WTC11 (cell line): Measurements from ENCODE around the gene ARHGAP19. TPM values are rescaled to one million over a fixed set of nuclear protein-coding genes. Genes with fewer than 3 reads are reported as not detected.

Experiments
- ATAC-seq: fragments of 200-7000 bp; cut with Tn5 transposase; 2 replicates; pipeline ENCODE4 v1.10.0; 2021; ENCODE audit warnings: mild to moderate bottlenecking, moderate library complexity
- CTCF ChIA-PET: fragments of 300-600 bp; sonication (Branson Sonifier 250); formaldehyde crosslinking; loops from one replicate; lab custom pipeline; 2021; ENCODE audit warnings: antibody characterized with exemption; lab: Charles Lee
- POLR2A ChIA-PET: fragments of 350-600 bp; sonication (Branson Sonifier 250); formaldehyde crosslinking; loops from one replicate; lab custom pipeline; 2021; ENCODE audit warnings: antibody characterized with exemption; lab: Charles Lee
- DNase-seq: peaks from one replicate; pipeline ENCODE4 v3.0.0; 2021; ENCODE audit warnings: low spot score
- H3K27ac Mint-ChIP-seq: 2 replicates; pipeline ENCODE4 v1.8.0; 2021; ENCODE audit warnings: mixed read lengths
- H3K27me3 Mint-ChIP-seq: 2 replicates; pipeline ENCODE4 v1.8.0; 2021; ENCODE audit warnings: low read depth, mild to moderate bottlenecking, moderate library complexity, mixed read lengths
- H3K36me3 Mint-ChIP-seq: 2 replicates; pipeline ENCODE4 v1.8.0; 2021; ENCODE audit warnings: mixed read lengths
- H3K4me1 Mint-ChIP-seq: 2 replicates; pipeline ENCODE4 v1.8.0; 2022; ENCODE audit warnings: mixed read lengths
- H3K4me3 Mint-ChIP-seq: 2 replicates; pipeline ENCODE4 v1.8.0; 2021; ENCODE audit warnings: mild to moderate bottlenecking, moderate library complexity, mixed read lengths
- H3K9me3 Mint-ChIP-seq: 2 replicates; pipeline ENCODE4 v1.8.0; 2021; ENCODE audit warnings: mixed read lengths
- ATF1 ChIP-seq: sonication (generic); formaldehyde crosslinking; IDR thresholded peaks from 2 replicates; pipeline ENCODE4 v1.8.1; 2023; ENCODE audit warnings: mild to moderate bottlenecking, moderate library complexity, missing genetic modification reagents
- ELF4 ChIP-seq: sonication (generic); formaldehyde crosslinking; IDR thresholded peaks from 2 replicates; pipeline ENCODE4 v1.8.1; 2022; ENCODE audit warnings: low read depth, mild to moderate bottlenecking, moderate library complexity, missing genetic modification reagents
- EMX1 ChIP-seq: fragments of 250-450 bp; sonication (Bioruptor Pico); IDR thresholded peaks from 2 replicates; pipeline ENCODE4 v1.8.0; 2021; ENCODE audit warnings: mild to moderate bottlenecking
- ESRRA ChIP-seq: sonication (generic); formaldehyde crosslinking; IDR thresholded peaks from 2 replicates; pipeline ENCODE4 v1.8.1; 2022; ENCODE audit warnings: mild to moderate bottlenecking, missing genetic modification reagents, borderline replicate concordance
- NFE2L1 ChIP-seq: sonication (generic); formaldehyde crosslinking; IDR thresholded peaks from 2 replicates; pipeline ENCODE4 v1.8.1; 2023; ENCODE audit warnings: missing genetic modification reagents
- NR3C1 ChIP-seq: sonication (generic); formaldehyde crosslinking; conservative IDR thresholded peaks from 2 replicates; pipeline ENCODE4 v1.8.1; 2023; ENCODE audit warnings: low read depth, mild to moderate bottlenecking, missing genetic modification reagents
- SMAD4 ChIP-seq: sonication (generic); formaldehyde crosslinking; IDR thresholded peaks from 2 replicates; pipeline ENCODE4 v1.8.0; 2022; ENCODE audit warnings: mild to moderate bottlenecking, missing genetic modification reagents
- SOX15 ChIP-seq: fragments of 250-450 bp; sonication (Bioruptor Pico); IDR thresholded peaks from 2 replicates; pipeline ENCODE4 v1.9.0; 2021; ENCODE audit warnings: mild to moderate bottlenecking
- total RNA-seq: library from RNA; stranded (reverse); gene quantifications from 3 replicates; pipeline ENCODE4 v1.2.3, GENCODE V29; 2021
- TF ChIP-seq, protein P1 (sequence below): sonication (generic); formaldehyde crosslinking; IDR thresholded peaks from 2 replicates; pipeline ENCODE4 v1.8.0; 2023; ENCODE audit warnings: mild to moderate bottlenecking, missing genetic modification reagents
- TF ChIP-seq, protein P2 (sequence below): sonication (generic); formaldehyde crosslinking; IDR thresholded peaks from 2 replicates; pipeline ENCODE4 v1.8.1; 2022; ENCODE audit warnings: low read depth, missing genetic modification reagents, borderline replicate concordance
- TF ChIP-seq, protein P3 (sequence below): sonication (generic); formaldehyde crosslinking; IDR thresholded peaks from 2 replicates; pipeline ENCODE4 v1.8.1; 2023; ENCODE audit warnings: mild to moderate bottlenecking, missing genetic modification reagents, moderate library complexity
- TF ChIP-seq, protein P4 (sequence below): sonication (generic); formaldehyde crosslinking; IDR thresholded peaks from 2 replicates; pipeline ENCODE4 v1.8.1; 2022; ENCODE audit warnings: low read depth, mild to moderate bottlenecking, moderate library complexity, missing genetic modification reagents, borderline replicate concordance
- TF ChIP-seq, protein P5 (sequence below): fragments of 250-450 bp; sonication (Bioruptor Pico); conservative IDR thresholded peaks from 2 replicates; pipeline ENCODE4 v1.9.0; 2021; ENCODE audit warnings: mild to moderate bottlenecking
- TF ChIP-seq, protein P6 (sequence below): sonication (generic); formaldehyde crosslinking; IDR thresholded peaks from 2 replicates; pipeline ENCODE4 v1.8.1; 2023; ENCODE audit warnings: mild to moderate bottlenecking, moderate library complexity, missing genetic modification reagents

The ARHGAP19 gene
- total RNA-seq, 1 experiment from 2014 or later, result 42.2 TPM

DNA sequence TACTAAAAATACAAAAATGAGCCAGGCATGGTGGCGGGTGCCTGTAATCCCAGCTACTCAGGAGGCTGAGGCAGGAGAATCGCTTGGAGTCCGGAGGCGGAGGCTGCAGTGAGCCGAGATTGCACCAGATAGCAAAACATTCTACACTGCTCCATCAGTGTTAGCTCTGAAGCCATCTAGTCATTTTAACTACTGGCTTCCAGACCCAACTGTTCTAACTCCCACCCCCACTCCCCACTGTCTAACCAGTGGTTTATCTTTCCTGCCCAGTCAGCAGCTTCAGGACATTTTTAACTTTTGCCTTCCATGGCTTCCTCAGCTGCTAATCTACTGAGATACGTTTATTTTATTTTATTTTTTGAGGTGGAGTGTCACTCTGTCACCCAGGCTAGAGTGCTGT, 20.5 kb upstream of the ARHGAP19 start:
- H3K9me3 Mint-ChIP-seq, result peaks cover 10% of the 10 kb centered on the region; the same call in 1 of the 2 replicates
- peaks cover 5% of the 10 kb centered on the region for H3K27me3 Mint-ChIP-seq
- H3K4me3 Mint-ChIP-seq, result no peak overlapping the region
- DNase-seq (no peak), ATAC-seq (no peak)
- no peak overlapping the region for H3K27ac Mint-ChIP-seq
- H3K36me3 Mint-ChIP-seq, result no peaks in the 10 kb centered on the region
- CTCF ChIA-PET, result interaction anchor here (0.6 to 1.5 kb wide), 2 partner anchors 34 to 245 kb away, joined by 3 to 8 read pairs; no protein-coding TSS in a partner anchor
- TF ChIP-seq, protein P1, sequence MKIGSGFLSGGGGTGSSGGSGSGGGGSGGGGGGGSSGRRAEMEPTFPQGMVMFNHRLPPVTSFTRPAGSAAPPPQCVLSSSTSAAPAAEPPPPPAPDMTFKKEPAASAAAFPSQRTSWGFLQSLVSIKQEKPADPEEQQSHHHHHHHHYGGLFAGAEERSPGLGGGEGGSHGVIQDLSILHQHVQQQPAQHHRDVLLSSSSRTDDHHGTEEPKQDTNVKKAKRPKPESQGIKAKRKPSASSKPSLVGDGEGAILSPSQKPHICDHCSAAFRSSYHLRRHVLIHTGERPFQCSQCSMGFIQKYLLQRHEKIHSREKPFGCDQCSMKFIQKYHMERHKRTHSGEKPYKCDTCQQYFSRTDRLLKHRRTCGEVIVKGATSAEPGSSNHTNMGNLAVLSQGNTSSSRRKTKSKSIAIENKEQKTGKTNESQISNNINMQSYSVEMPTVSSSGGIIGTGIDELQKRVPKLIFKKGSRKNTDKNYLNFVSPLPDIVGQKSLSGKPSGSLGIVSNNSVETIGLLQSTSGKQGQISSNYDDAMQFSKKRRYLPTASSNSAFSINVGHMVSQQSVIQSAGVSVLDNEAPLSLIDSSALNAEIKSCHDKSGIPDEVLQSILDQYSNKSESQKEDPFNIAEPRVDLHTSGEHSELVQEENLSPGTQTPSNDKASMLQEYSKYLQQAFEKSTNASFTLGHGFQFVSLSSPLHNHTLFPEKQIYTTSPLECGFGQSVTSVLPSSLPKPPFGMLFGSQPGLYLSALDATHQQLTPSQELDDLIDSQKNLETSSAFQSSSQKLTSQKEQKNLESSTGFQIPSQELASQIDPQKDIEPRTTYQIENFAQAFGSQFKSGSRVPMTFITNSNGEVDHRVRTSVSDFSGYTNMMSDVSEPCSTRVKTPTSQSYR (CRISPR knock-in tag), result no peak
- TF ChIP-seq NFE2L1 (CRISPR knock-in tag), result no peak
- TF ChIP-seq, all 79 proteins: peak for 0
- no peaks in the 10 kb centered on the region for H3K4me1 Mint-ChIP-seq
- POLR2A ChIA-PET, result interaction anchor here (0.7 kb wide), 1 partner anchor 14 kb away, joined by 3 read pairs; no protein-coding TSS in a partner anchor

DNA sequence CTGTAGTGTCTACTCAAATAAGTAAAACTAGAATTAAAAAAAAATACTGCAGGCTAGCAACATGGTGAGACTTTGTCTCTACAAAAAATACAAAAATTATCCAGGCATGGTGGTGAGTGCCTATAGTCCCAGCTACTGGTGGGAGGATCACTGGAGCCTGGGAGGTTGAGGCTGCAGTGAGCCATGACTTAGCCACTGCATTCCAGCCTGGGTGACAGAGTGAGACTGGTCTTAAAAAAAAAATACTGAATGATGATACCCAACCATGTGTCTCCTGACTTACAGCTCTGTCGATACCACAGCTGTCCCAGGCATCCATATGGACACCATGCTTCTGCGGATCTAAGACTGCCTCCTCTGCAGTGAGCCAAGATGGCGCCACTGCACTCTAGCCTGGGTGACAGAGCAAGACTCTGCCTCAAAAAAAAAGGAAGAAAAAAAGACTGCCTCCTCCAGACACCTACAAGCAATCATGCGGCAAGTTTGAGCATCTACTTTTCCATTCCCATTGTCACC, 18.7 kb upstream of the ARHGAP19 start:
- no peak for ATAC-seq
- Mint-ChIP-seq H3K4me1 (no peaks in the 10 kb centered on the region), H3K27me3 (no peaks in the 10 kb centered on the region; the same call in 1 of the 2 replicates)

DNA sequence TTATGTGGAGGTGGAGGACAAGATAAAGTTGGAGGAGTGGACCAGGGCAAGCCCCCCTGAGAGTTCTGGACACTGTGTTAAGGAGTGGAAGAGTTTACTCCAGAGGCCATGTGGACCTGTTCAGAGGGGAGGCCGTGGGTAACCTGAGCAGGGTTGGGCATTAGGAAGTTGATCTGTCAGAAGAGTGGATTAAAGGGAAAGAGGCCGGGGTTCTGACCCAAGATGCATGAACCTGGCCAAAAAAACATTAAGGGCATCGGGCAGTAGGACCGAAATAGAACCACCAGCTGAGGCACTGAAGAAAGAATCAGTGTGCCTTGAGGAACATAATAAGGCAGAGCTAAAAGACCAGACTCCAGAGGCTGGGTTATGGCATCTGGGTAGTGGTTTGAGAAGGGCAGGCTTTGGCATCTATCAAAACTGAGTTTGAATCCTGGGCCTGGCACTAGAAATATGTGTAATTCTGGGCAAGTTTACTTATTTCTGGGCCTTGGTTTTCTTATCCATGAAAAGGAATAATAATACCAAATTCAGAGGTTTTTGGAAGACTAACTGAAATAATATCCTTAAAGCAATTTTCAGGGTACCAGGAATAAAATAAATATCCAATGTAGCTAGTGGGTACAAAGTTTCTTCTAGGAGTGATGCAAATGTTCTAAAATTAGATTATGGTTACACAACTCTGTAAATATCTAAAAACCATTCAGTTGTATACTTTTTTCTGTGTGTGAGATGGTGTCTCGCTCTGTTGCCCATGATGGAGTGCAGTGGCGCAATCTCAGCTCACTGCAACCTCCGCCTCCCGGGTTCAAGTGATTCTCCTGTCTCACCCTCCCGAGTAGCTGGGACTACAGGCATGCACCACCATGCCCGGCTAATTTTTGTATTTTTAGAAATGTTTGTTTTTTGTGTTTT, 15.7 kb upstream of the ARHGAP19 start:
- Mint-ChIP-seq H3K27ac (no peak overlapping the region), H3K4me1 (no peaks in the 10 kb centered on the region), H3K4me3 (no peak overlapping the region), H3K9me3 (peaks cover 10% of the 10 kb centered on the region; the same call in 1 of the 2 replicates), H3K27me3 (no peaks in the 10 kb centered on the region; the same call in 1 of the 2 replicates), H3K36me3 (no peaks in the 10 kb centered on the region)
- CTCF ChIA-PET, result interaction anchor here (3.2 kb wide), 1 partner anchor 29 kb away, joined by 8 read pairs; no protein-coding TSS in a partner anchor
- DNase-seq (no peak), ATAC-seq (no peak)
- TF ChIP-seq EMX1 (CRISPR knock-in tag) (no peak), SMAD4 (CRISPR knock-in tag) (no peak), ELF4 (CRISPR knock-in tag) (no peak), SOX15 (CRISPR knock-in tag) (no peak), ATF1 (no peak), NR3C1 (no peak), ESRRA (CRISPR knock-in tag) (no peak)
- TF ChIP-seq, protein P2, sequence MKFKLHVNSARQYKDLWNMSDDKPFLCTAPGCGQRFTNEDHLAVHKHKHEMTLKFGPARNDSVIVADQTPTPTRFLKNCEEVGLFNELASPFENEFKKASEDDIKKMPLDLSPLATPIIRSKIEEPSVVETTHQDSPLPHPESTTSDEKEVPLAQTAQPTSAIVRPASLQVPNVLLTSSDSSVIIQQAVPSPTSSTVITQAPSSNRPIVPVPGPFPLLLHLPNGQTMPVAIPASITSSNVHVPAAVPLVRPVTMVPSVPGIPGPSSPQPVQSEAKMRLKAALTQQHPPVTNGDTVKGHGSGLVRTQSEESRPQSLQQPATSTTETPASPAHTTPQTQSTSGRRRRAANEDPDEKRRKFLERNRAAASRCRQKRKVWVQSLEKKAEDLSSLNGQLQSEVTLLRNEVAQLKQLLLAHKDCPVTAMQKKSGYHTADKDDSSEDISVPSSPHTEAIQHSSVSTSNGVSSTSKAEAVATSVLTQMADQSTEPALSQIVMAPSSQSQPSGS (CRISPR knock-in tag), result no peak
- TF ChIP-seq, protein P3, sequence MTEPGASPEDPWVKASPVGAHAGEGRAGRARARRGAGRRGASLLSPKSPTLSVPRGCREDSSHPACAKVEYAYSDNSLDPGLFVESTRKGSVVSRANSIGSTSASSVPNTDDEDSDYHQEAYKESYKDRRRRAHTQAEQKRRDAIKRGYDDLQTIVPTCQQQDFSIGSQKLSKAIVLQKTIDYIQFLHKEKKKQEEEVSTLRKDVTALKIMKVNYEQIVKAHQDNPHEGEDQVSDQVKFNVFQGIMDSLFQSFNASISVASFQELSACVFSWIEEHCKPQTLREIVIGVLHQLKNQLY (CRISPR knock-in tag), result no peak
- TF ChIP-seq, protein P4, sequence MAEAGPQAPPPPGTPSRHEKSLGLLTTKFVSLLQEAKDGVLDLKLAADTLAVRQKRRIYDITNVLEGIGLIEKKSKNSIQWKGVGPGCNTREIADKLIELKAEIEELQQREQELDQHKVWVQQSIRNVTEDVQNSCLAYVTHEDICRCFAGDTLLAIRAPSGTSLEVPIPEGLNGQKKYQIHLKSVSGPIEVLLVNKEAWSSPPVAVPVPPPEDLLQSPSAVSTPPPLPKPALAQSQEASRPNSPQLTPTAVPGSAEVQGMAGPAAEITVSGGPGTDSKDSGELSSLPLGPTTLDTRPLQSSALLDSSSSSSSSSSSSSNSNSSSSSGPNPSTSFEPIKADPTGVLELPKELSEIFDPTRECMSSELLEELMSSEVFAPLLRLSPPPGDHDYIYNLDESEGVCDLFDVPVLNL (CRISPR knock-in tag), result no peak
- TF ChIP-seq, protein P5, sequence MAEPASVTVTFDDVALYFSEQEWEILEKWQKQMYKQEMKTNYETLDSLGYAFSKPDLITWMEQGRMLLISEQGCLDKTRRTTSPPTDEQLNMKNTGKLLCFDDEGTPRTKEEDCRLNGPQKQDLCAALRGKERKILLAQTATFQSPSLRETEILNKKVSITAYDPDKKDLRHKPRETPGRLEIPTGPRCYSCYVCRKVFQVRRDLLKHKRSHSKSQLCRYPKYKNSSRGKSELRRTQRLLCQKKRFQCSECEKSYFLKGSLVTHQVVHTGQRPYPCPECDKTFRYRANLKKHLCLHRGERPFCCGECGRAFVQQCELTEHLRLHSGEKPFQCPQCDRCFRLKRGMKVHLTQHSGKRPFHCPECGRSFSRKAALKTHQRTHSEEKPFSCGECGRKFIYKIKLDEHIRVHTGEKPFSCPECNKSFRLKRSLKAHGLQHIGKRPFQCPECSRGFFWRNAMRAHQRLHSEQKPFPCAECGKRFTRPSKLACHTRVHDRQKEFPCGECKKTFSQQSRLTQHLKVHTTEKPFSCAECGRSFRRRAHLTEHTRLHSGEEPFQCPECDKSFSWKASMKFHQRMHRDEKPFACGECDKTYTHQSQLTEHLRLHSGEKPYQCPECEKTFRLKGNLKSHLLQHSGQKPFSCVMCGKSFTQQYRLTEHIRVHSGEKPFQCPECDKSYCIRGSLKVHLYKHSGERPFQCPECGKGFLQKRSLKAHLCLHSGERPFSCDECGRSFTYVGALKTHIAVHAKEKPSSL (CRISPR knock-in tag), result no peak
- POLR2A ChIA-PET, result interaction anchor here (0.6 kb wide), 1 partner anchor 298 kb away, joined by 3 read pairs; no protein-coding TSS in a partner anchor

More for the DNA sequence above, 18.7 kb upstream of the ARHGAP19 start:
- DNase-seq, result no peak
- Mint-ChIP-seq H3K27ac (no peak overlapping the region), H3K36me3 (no peaks in the 10 kb centered on the region), H3K4me3 (no peak overlapping the region), H3K9me3 (peaks cover 10% of the 10 kb centered on the region; the same call in 1 of the 2 replicates)
- ChIA-PET POLR2A (no interaction called here), CTCF (interaction anchor here (0.7 kb wide), 1 partner anchor 427 kb away, joined by 3 read pairs; no protein-coding TSS in a partner anchor)
- TF ChIP-seq, protein P6, sequence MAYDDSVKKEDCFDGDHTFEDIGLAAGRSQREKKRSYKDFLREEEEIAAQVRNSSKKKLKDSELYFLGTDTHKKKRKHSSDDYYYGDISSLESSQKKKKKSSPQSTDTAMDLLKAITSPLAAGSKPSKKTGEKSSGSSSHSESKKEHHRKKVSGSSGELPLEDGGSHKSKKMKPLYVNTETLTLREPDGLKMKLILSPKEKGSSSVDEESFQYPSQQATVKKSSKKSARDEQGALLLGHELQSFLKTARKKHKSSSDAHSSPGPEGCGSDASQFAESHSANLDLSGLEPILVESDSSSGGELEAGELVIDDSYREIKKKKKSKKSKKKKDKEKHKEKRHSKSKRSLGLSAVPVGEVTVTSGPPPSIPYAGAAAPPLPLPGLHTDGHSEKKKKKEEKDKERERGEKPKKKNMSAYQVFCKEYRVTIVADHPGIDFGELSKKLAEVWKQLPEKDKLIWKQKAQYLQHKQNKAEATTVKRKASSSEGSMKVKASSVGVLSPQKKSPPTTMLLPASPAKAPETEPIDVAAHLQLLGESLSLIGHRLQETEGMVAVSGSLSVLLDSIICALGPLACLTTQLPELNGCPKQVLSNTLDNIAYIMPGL (CRISPR knock-in tag), result no peak
